GM19238 (cell line): ENCODE results near the gene UBR7.
"Not testable (repeated sequence)": the region's sequence is repeated elsewhere in the genome, so short reads cannot be mapped to it uniquely, and the experiment has no call there.

ENCODE experiments used
- DNase-seq: peaks from one replicate; pipeline ENCODE4 v3.0.0; 2011; ENCODE audit warnings: low spot score; ENCODE audit not compliant: insufficient read length

Gene UBR7

DNA sequence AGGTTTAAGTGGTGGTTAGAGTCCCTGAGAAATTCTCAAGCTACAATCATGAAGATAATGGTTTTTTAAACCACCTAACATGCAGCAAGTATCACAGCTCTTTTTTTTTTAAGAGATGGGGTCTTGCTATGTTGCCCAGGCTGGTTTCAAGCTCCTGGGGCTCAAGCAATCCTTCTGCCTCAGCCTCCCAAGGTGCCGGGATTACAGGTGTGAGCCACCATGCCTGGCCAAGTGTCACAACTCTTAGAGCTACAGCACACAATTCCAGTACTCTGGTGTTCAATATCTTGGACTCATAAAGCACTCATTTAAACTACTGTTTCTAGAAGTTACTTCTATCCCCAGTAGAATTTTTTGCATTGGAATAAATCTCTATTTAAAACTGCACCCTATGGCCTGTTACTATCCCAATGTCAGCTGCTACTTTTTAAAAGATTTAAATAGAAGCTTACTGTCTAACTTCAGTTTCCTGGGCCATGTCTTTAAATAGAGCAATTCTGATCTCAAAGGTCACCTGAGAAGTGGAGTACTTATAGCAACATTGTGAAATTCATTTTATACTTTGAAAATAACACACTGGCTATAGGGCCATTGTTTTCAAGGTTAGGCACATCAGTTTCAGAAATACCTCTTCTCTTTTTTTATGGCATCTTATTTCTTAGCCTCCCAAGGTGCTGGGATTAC is 11.6 kb upstream of the UBR7 start:
- no peak for DNase-seq

DNA sequence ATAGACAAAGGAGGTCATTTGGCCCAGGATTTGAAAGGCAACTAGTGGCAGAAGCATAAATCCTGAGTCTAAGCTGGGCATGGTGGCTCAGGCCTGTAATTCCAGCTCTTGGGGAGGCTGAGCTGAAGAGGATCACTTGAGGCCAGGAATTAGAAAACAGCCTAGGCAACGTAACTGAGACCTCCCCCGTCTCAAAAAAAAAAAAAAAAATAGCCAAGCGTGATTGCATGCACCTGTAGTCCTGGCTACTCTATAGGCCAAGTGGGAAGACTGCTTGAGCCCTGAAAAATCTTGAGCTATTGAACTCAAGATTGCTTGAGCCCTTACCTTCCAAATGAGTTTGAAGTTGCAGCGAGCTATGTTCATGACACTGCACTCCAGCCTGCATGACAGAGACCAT is 8.0 kb upstream of the UBR7 start:
- no peak for DNase-seq

GRCh38 chr14:93200553-93200952 is 6.5 kb upstream of the UBR7 start:
- no peak for DNase-seq

GRCh38 chr14:93201155-93201704 is 5.8 kb upstream of the UBR7 start:
- DNase-seq = no peak

DNA sequence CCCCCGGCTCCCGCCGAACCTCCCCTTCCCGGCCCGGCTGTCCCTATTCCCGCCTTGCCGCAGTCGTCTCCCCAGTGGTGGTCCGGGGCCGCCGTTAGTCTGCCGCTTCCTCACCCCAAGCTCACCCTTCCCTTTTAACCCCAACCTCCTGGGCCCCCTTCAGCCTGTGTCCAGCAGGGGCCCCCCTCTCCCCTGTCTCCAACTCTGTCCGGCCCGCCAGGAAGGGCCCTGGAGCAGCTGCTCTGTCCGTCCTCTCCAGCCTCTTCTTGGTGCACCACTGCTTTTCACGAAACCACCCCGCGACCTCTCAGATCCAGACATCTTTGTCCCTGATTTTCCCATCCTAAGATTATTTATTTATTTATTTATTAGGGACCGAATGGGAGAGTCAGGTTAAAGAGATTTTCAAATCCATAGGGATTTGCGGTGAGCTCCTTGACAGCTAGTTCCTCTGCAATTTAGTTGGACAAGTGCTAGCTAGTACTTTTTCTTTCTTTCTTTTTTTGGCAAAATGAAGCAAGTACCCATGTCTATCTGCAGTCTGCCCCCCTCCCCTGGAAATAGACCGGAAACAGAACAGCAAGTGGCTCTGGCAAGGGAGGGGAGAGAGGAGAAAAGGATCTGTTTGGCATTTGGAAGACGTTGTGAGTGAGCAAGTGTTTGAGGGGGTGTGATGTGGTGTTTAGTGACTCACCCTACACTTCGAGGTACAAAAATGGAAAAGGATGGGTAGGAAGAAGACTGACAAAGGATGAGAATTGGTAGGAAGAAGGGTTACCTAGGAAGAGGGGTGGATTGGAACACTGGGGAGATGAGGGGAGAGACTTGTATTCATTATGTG is 632 bp downstream of the UBR7 start:
- DNase-seq = no peak

DNA sequence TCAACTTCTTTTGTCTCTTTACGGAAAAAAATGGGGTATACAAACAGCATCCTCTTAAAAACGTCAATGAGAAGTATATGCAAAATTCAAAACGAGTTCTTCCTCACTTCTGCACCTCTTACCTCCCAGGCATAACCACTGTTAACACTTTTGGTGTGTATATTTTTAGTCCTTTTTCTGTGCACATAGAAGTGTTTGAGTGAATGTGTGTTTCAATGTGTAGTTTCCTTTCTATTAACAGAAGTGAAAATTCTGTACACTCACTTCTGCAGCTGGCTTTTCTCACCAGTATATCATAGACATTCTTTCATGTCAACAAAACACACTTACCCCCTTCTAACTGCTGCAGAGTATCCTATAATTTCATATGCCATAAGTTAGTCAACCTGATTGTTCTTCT is 5.4 kb downstream of the UBR7 start:
- DNase-seq = no peak

DNA sequence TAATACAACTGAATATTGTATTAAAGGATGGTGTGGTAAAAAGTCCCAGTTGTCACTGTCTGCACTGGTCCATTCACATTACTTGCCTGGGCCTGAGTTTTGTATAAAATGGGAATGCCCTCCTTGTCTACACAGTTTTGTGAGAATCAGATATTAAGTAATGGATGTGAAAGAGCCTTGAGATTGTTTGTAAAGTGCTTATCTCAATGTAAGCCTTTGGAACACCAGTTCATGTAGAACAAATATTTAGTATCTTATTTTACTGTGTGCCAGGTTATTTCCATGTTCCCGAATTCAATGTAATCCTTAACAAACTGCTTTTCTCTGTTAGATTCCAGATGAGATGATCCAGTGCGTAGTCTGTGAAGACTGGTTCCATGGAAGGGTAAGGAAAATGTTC is 7.5 kb downstream of the UBR7 start:
- no peak for DNase-seq

- no peak for DNase-seq
Observed at GRCh38 chr14:93219103-93219726, 12.2 kb downstream of the UBR7 start.

GRCh38 chr14:93220509-93220908 is 13.5 kb downstream of the UBR7 start:
- DNase-seq = no peak

DNA sequence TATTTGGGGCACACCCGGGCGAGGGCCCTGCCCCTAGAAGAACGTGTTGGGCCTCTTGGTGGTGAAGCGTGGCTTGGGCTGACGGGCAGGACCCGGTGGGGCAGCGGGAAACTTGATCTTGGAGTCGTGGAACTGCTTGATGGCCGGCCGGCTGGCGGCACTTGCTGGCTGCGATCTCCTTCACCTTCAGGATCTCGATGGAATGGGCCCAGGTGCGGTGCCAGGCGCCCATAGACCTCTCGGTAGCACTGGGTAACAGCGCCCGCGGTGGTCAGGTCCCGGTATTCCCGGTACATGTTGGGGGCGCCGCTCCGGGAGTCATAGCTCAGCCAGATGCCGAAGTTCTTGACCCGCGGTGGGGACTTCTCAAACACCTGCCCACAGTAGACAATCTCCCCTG is 16.5 kb downstream of the UBR7 start:
- DNase-seq = no peak

DNA sequence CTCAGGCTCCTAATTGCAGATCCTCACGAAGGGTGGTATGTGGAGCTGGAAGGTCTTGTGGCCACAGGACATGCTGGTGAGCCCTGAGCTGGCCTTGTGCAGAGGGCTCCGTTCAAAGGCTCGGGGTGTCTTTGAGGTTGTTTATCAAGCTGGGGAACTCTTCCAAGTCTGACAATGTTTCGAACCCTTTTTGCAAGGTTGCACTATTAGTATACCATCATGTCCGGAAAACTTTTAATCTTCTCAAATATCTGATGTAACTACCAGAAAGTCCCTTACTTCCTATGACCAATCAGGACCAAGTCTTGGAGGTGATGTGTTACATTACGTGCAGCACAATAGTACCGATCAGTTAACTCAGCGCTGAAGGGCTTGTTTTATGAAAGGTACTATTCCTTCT is 21.5 kb downstream of the UBR7 start:
- DNase-seq = no peak

- no peak for DNase-seq
Observed at GRCh38 chr14:93230539-93230938, 23.5 kb downstream of the UBR7 start.

DNA sequence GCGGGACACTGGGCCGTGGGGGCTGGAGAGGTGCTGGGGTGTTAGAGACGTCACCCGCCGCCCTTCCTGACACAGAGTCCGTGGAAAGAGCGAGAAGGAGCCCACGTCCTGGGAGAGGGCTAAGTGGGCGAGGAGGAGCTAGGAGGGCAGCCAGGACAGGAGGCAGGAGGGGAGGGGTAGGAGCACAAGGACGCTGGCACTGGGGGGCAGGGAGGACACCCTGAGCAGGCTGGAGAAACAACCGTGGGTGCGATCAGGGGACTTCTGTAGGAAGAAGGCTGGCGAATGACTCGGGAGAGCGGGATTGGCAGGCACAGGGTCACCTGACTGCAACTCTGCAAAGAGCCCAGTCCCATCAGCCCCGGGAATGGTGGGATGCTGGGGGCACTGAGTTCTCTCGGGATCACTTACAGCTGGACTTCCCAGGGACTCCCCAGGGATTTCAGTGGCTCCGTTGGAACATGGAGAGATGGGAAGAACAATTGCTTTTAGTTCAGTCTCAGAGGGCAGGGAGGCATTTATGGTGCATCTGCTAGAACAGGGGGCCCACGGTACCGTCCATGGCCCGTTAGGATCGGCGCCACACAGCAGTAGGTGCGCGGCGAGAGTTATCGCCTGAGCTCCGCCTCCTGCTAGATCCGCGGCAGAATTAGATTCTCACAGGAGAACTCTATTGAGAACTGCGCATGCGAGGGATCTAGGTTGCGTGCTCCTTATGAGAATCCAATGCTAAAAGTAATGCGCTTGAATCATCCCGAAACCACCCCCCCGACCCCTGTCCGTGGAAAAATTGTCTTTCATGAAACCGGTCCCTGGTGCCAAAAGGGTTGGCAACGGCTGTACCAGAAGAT is 24.3 kb downstream of the UBR7 start:
- no peak for DNase-seq

- DNase-seq = no peak
Observed at GRCh38 chr14:93232159-93232558, 25.1 kb downstream of the UBR7 start.

- DNase-seq = not testable (repeated sequence)
Observed at GRCh38 chr14:93233078-93233477, 26.0 kb downstream of the UBR7 start.

GRCh38 chr14:93234798-93235197 is 27.7 kb downstream of the UBR7 start:
- DNase-seq = no peak

DNA sequence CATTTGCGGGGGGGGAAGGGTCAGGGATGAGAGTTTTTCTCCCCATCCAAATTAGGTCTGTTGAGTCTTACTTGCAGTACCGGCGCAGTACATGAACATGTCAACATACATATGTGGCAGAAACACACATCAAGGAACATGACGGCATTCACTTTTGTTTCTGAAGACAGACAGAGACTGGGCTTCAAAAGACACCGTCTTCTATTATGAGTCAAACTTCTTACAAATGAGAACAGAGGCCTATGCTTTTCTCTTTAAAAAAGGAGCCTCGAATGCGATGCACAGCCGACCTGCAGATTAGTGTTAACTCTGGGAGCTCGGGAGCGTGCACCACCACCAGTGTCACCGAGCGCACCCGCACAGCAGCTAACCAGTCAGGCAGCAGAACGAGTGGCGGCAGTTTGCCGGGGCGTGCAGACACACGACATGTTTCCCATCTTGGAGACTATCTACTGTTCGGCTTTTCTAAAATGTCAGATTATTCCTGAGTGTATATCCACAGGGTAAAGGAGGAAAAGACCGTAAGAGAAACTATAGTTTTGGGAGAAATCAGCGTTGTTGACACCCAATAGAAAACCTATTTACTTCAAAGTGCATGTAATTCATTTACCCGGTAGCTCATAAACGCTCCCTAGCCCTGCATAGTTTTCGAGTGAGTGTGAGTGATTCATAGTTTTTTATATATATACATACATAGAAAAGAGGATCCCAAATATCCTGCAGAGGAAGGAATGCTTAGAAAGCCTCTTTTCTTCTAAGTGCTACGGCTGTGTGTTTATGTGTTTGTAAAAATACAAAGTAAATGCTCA is 33.0 kb downstream of the UBR7 start:
- DNase-seq = no peak

DNA sequence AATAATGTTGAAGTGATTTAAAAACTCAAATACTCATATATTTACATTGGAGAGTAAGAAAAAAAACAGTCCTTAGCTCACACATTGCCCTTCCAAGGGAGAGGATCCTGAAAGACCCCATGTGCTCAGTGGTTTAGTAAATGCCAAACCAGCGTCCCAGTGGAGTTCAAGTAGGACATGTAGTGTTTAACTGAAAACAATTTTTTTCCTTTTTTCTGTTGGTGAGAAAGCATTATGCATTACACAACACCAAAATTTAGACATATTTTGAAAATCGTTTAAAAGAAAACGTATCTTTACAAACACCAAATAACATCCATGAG is 33.6 kb downstream of the UBR7 start:
- DNase-seq = no peak

DNA sequence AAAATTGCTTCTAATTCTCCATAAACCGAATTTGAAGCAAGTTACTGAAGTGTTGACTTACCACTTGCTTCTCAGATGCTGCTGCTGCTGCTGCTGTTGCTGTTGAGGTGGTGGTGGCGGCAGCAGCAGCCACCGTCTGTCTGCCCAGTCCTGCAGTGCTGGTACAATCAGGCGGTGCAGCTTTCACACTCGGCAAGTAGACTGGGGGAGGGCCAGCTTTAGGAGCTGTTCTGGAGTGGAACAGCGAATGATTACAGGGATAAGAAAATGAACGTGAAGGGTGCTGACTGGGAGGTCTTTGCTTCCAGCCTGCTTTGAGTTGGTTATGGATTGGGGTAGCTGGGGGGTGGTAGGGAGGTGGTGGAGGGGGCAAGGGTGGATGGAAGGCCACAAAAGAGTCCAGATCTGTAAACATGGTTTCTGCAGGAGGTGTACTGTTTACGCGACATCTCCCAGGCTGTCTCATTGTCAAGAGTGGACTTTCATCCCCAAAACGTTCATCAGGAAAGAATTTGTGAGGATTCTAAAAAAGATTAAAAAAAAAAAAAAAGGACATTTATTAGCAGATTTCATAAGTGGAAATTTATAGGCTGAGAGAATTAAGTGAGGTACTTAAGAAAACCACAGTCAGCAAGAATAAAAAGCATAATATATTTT is 38.8 kb downstream of the UBR7 start:
- no peak for DNase-seq

DNA sequence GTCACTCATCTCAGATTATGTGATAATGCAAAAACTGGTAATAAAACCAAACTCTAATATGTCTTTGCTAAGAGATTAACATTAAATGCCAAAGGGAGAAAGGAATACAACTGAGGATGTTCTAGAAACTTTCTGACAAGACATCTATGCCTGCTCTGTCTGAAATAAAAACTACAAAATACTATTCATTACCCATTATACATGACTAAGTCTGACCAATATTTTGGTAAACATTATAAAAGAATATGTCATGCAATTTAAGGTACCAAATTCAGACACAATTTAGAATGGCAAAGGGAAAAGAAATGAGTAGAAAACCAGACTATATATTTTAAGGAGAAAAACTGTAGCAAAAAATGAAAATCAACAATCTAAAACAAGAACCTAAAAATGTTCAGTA is 39.5 kb downstream of the UBR7 start:
- DNase-seq = no peak
